Endothelial cell of umbilical vein (primary cell): ENCODE data around the gene SNCG. TPM values are rescaled to one million over a fixed set of nuclear protein-coding genes. Genes with fewer than 3 reads are reported as not detected.
A peak's percentile ranks its signal among the peaks of the same experiment; 100 is the strongest.

Experiments used
- BruUV-seq: library from RNA; stranded (reverse); fragments of 400-500 nt; replicated peaks from 2 replicates; lab custom pipeline; 2021; lab: Mats Ljungman, UMichigan
- CTCF ChIA-PET: fragments of 300-600, 350-600 bp; sonication (Branson Sonifier 250); formaldehyde crosslinking; loops from one replicate; lab custom pipeline; 2021; ENCODE audit warnings: antibody characterized with exemption, inconsistent platforms; lab: Charles Lee
- POLR2A ChIA-PET: fragments of 300-600, 350-600 bp; sonication (Branson Sonifier 250); formaldehyde crosslinking; loops from one replicate; lab custom pipeline; 2021; ENCODE audit warnings: antibody characterized with exemption, inconsistent platforms; lab: Charles Lee
- DNase-seq: peaks from one replicate; pipeline ENCODE4 v3.0.0-alpha.2; 2011; ENCODE audit warnings: low read depth, low spot score
- FAIRE-seq: peaks from 2 replicates; lab custom pipeline; 2011; peaks lifted over from hg19 to GRCh38; lab: Jason Lieb, UNC
- H2AFZ ChIP-seq: 2 replicates; pipeline ENCODE4 v1.6.0; 2012; ENCODE audit warnings: low read depth, low read length, control low read depth, inconsistent platforms
- H3K27ac ChIP-seq: 2 replicates; pipeline ENCODE4 v1.5.1; 2011; ENCODE audit warnings: low read depth, mild to moderate bottlenecking, control low read depth, low read length, moderate library complexity; ENCODE audit not compliant: insufficient read depth
- H3K27me3 ChIP-seq, 2 experiments: 2 replicates each; pipeline versions ENCODE4 v1.6.0 to v1.6.1; 2011; ENCODE audit warnings: low read length in 2 of 2, mixed read lengths in 1 of 2; ENCODE audit not compliant: control insufficient read depth in 2 of 2, insufficient read depth in 2 of 2
- H3K36me3 ChIP-seq, 2 experiments: 2 replicates in 1 of 2; 3 replicates in 1 of 2; pipeline ENCODE4 v1.5.1; 2011; ENCODE audit warnings: low read length in 2 of 2, mild to moderate bottlenecking in 1 of 2, moderate library complexity in 1 of 2; ENCODE audit not compliant: control insufficient read depth in 2 of 2, insufficient read depth in 2 of 2; ENCODE audit errors: extremely low read depth in 1 of 2
- H3K4me1 ChIP-seq: 3 replicates; pipeline ENCODE4 v1.5.1; 2011; ENCODE audit warnings: mild to moderate bottlenecking, low read length; ENCODE audit not compliant: control insufficient read depth, insufficient read depth; ENCODE audit errors: extremely low read depth
- H3K4me2 ChIP-seq: 2 replicates; pipeline ENCODE4 v1.6.1; 2011; ENCODE audit warnings: low read length, control low read depth, mixed read lengths; ENCODE audit not compliant: insufficient read depth
- H3K4me3 ChIP-seq, 3 experiments: fragments of 200-600 bp in 1 of 3; sonication (generic), shearing (Covaris generic) in 1 of 3; replicated peaks in 1 of 3; 2 replicates each; pipeline ENCODE4 v1.5.1; 2011 to 2016; ENCODE audit warnings: control low read depth in 3 of 3, low read length in 3 of 3, mild to moderate bottlenecking in 2 of 3, inconsistent platforms in 1 of 3, low read depth in 1 of 3, moderate library complexity in 1 of 3; ENCODE audit not compliant: insufficient read depth in 1 of 3
- H3K79me2 ChIP-seq: 2 replicates; pipeline ENCODE4 v1.6.0; 2012; ENCODE audit warnings: low read length, inconsistent platforms; ENCODE audit not compliant: control insufficient read depth, insufficient read depth
- H3K9ac ChIP-seq: replicated peaks from 2 replicates; pipeline ENCODE3; 2011; ENCODE audit warnings: low read length, control low read depth; ENCODE audit not compliant: insufficient read depth; ENCODE audit errors: extremely low read depth
- H3K9me1 ChIP-seq: replicated peaks from 3 replicates; pipeline ENCODE4 v1.6.0; 2011; ENCODE audit warnings: mild to moderate bottlenecking, low read length; ENCODE audit not compliant: control insufficient read depth, insufficient read depth; ENCODE audit errors: extremely low read depth
- H3K9me3 ChIP-seq: replicated peaks from 2 replicates; pipeline ENCODE4 v1.5.1; 2012; ENCODE audit warnings: low read length, inconsistent platforms; ENCODE audit not compliant: control insufficient read depth, insufficient read depth
- H4K20me1 ChIP-seq: replicated peaks from 2 replicates; pipeline ENCODE3; 2011; ENCODE audit warnings: mild to moderate bottlenecking, low read length; ENCODE audit not compliant: control insufficient read depth, insufficient read depth; ENCODE audit errors: extremely low read depth
- EZH2 ChIP-seq: IDR thresholded peaks from 2 replicates; pipeline ENCODE4 v1.6.1; 2012; ENCODE audit warnings: borderline replicate concordance, low read depth, mild to moderate bottlenecking, moderate library complexity, low read length, inconsistent platforms; ENCODE audit not compliant: severe bottlenecking
- FOS ChIP-seq: IDR thresholded peaks from 2 replicates; pipeline ENCODE4 v1.6.1; 2011; ENCODE audit warnings: mild to moderate bottlenecking, low read length, moderate library complexity, borderline replicate concordance; ENCODE audit not compliant: insufficient read depth
- GATA2 ChIP-seq: IDR thresholded peaks from 2 replicates; pipeline ENCODE4 v1.7.0; 2011; ENCODE audit warnings: low read depth, mild to moderate bottlenecking, moderate library complexity, mixed read lengths, low read length; ENCODE audit not compliant: insufficient read length, insufficient read depth
- POLR2A ChIP-seq: IDR thresholded peaks from 2 replicates; pipeline ENCODE4 v1.6.1; 2012; ENCODE audit warnings: low read depth, mild to moderate bottlenecking, control low read depth, low read length
- POLR2AphosphoS5 ChIP-seq: IDR thresholded peaks from 2 replicates; pipeline ENCODE4 v1.6.1; 2012; ENCODE audit warnings: low read depth, mild to moderate bottlenecking, control low read depth, low read length, moderate library complexity; ENCODE audit not compliant: insufficient read depth
- dilution Hi-C: fragments of 300-500 bp; cut with MboI; formaldehyde crosslinking; loops from one replicate; pipeline ENCODE4 v1.15.0; 2019; ENCODE audit warnings: low sequenced_read_pairs; ENCODE audit not compliant: extremely low pct_ligation_motif_present
- intact Hi-C: fragments of 100-400 bp; cut with micrococcal nuclease; formaldehyde crosslinking; loops from one replicate; pipeline ENCODE4 v1.10.0; 2022
- polyA plus RNA-seq, 4 experiments: library from polyadenylated mRNA; depleted of rRNA in 3 of 4; stranded (reverse) in 3 of 4; unstranded in 1 of 4; fragments of >200 nt; gene quantifications; 2 replicates each; pipeline versions ENCODE4 v1.2.1 to v1.2.3, GENCODE V29; 2011 to 2012; ENCODE audit warnings: missing spikeins in 1 of 4
- total RNA-seq: library from RNA; stranded (reverse); gene quantifications from 2 replicates; pipeline ENCODE4 v1.2.3, GENCODE V29; 2021
- TF ChIP-seq, protein P1 (sequence below), 2 donors: IDR thresholded peaks; 1 replicate in 1 of 2; 2 replicates in 1 of 2; pipeline ENCODE4 v1.5.1; 2011; ENCODE audit warnings: low read length in 2 of 2, mild to moderate bottlenecking in 2 of 2, moderate library complexity in 2 of 2, control low read depth in 1 of 2, inconsistent platforms in 1 of 2, low read depth in 1 of 2; ENCODE audit not compliant: insufficient read depth in 1 of 2; ENCODE audit errors: extremely low read depth in 1 of 2
- TF ChIP-seq, protein P2 (sequence below): IDR thresholded peaks from 2 replicates; pipeline ENCODE4 v1.6.1; 2011; ENCODE audit not compliant: insufficient read depth, insufficient read length

The SNCG gene
- total and polyA plus RNA-seq, 2 donors (not counting 3 experiments of a cell fraction or from before 2014, with no cell fraction given) = 31.4 to 60.8 TPM

- Histone ChIP-seq H4K20me1 (no peaks in the 10 kb centered on the region), H3K79me2 (peaks cover 88% of the 10 kb centered on the region), H3K4me1 (peaks cover 28% of the 10 kb centered on the region), H3K4me3 (no peak overlapping the region), H3K27me3 (no peaks in the 10 kb centered on the region), H3K4me2 (no peak overlapping the region), H3K36me3 (peaks cover 0 to 6% of the 10 kb centered on the region in 2 experiments), H3K9ac (no peak overlapping the region), H2AFZ (no peak overlapping the region), H3K27ac (no peak overlapping the region), H3K9me1 (no peaks in the 10 kb centered on the region), H3K9me3 (no peaks in the 10 kb centered on the region)
- DNase-seq (no peak), FAIRE-seq (no peak)
- CTCF ChIA-PET = interaction anchor here (1.7 to 2.4 kb wide), 2 partner anchors 9 to 15 kb away, joined by 6 to 7 read pairs; no protein-coding TSS in a partner anchor
- intact Hi-C loops = loop anchor here (10.0 kb wide), 1 partner anchor 1934 kb away; the partner anchor contains the start of gene STAMBPL1
- dilution Hi-C loops = no loop called here
- TF ChIP-seq, protein P1, sequence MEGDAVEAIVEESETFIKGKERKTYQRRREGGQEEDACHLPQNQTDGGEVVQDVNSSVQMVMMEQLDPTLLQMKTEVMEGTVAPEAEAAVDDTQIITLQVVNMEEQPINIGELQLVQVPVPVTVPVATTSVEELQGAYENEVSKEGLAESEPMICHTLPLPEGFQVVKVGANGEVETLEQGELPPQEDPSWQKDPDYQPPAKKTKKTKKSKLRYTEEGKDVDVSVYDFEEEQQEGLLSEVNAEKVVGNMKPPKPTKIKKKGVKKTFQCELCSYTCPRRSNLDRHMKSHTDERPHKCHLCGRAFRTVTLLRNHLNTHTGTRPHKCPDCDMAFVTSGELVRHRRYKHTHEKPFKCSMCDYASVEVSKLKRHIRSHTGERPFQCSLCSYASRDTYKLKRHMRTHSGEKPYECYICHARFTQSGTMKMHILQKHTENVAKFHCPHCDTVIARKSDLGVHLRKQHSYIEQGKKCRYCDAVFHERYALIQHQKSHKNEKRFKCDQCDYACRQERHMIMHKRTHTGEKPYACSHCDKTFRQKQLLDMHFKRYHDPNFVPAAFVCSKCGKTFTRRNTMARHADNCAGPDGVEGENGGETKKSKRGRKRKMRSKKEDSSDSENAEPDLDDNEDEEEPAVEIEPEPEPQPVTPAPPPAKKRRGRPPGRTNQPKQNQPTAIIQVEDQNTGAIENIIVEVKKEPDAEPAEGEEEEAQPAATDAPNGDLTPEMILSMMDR (IDR thresholded peaks at IDR 0.05; ENCODE audit: extremely low read depth in 1 of 2, insufficient read depth in 1 of 2, low read depth in 1 of 2, low read length in 2 of 2) = no peak
- no peak for TF ChIP-seq EZH2
- TF ChIP-seq, protein P2, sequence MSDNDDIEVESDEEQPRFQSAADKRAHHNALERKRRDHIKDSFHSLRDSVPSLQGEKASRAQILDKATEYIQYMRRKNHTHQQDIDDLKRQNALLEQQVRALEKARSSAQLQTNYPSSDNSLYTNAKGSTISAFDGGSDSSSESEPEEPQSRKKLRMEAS = no peak
- no peak for TF ChIP-seq POLR2AphosphoS5
- no peak for TF ChIP-seq GATA2
- TF ChIP-seq FOS = no peak
- peak; percentile 19 for TF ChIP-seq POLR2A
- POLR2A ChIA-PET = no interaction called here
- no TSS peak for BruUV-seq
Measured at GRCh38 chr10:86951184-86951761, 7.1 kb upstream of the SNCG start.
